Calu3 (cell line): ENCODE measurements around the gene EPHB2. TPM values are rescaled to one million over a fixed set of nuclear protein-coding genes. Genes with fewer than 3 reads are reported as not detected.

Experiments
- BruUV-seq: library from RNA; stranded (reverse); fragments of 400-500 nt; replicated peaks from 2 replicates; lab custom pipeline; 2021; lab: Mats Ljungman, UMichigan
- CTCF ChIA-PET: fragments of 300-600 bp; sonication (Branson Sonifier 250); formaldehyde crosslinking; loops from one replicate; lab custom pipeline; 2022; ENCODE audit warnings: antibody characterized with exemption; lab: Charles Lee
- DNase-seq: peaks from one replicate; pipeline ENCODE4 v3.0.0; 2022
- H3K27ac Mint-ChIP-seq: one replicate; pipeline ENCODE4 v1.8.0; 2022; ENCODE audit warnings: mixed read lengths; ENCODE audit not compliant: unreplicated experiment
- H3K27me3 Mint-ChIP-seq: one replicate; pipeline ENCODE4 v1.8.0; 2022; ENCODE audit warnings: mixed read lengths; ENCODE audit not compliant: unreplicated experiment
- H3K36me3 Mint-ChIP-seq: one replicate; pipeline ENCODE4 v1.8.0; 2022; ENCODE audit warnings: mild to moderate bottlenecking, moderate library complexity, mixed read lengths; ENCODE audit not compliant: insufficient read depth, unreplicated experiment
- H3K4me1 Mint-ChIP-seq: one replicate; pipeline ENCODE4 v1.8.0; 2022; ENCODE audit warnings: mild to moderate bottlenecking, low read depth, mixed read lengths; ENCODE audit not compliant: unreplicated experiment
- H3K4me3 Mint-ChIP-seq: one replicate; pipeline ENCODE4 v1.8.0; 2022; ENCODE audit warnings: mild to moderate bottlenecking, low read depth, moderate library complexity, mixed read lengths; ENCODE audit not compliant: unreplicated experiment
- H3K9me3 Mint-ChIP-seq: one replicate; pipeline ENCODE4 v1.8.0; 2022; ENCODE audit warnings: low read depth, mixed read lengths; ENCODE audit not compliant: unreplicated experiment
- CTCF ChIP-seq: fragments of 200-600 bp; IDR thresholded peaks from one replicate; pipeline ENCODE4 v1.8.0; 2022; ENCODE audit warnings: antibody characterized with exemption; ENCODE audit not compliant: unreplicated experiment
- intact Hi-C: fragments of 100-400 bp; cut with micrococcal nuclease; formaldehyde crosslinking; loops from one replicate; pipeline ENCODE4 v1.10.0; 2022; ENCODE audit not compliant: unreplicated experiment
- total RNA-seq: library from RNA; stranded (reverse); gene quantifications from 2 replicates; pipeline ENCODE4 v1.2.3, GENCODE V29; 2022

EPHB2 gene
- total RNA-seq, 1 experiment from 2014 or later = 19.3 TPM

DNA sequence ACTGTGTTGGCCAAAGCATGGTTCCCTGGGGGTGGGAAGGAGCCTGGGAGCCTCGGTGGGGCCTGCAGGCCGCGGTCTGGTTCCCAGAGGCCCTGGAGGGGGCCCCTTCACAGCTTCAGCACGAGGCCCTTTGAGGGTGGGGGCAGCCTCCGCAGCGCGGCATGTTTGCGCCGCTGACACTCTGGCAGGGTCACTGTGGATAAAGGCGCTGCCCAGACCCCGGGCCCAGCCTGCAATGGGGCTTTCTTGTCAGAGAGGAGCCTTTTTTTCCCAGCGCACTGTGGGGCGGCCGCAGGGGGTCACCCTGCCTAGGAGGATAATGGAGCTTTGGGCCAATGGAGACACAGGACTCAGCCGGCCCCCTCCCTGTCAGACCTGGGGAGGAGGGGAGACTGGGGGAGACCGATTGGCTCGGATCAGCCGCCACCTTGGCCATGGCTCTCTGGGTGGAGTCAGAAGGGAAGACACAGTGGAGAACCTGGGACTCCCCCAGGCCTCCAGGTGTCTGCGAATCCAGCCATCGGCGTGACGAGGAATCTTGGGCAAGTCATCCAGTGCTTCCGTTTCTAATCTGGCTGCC lies 26.0 kb downstream of the EPHB2 start:
- no peak for DNase-seq
- CTCF ChIA-PET = interaction anchor here (0.6 kb wide), 1 partner anchor 562 kb away, joined by 3 read pairs; no protein-coding TSS in a partner anchor
- intact Hi-C loops = no loop called here
- BruUV-seq = no TSS peak
- Mint-ChIP-seq H3K9me3 (no peaks in the 10 kb centered on the region), H3K4me3 (no peak overlapping the region), H3K36me3 (no peaks in the 10 kb centered on the region), H3K27me3 (no peaks in the 10 kb centered on the region), H3K4me1 (peaks cover 18% of the 10 kb centered on the region), H3K27ac (no peak overlapping the region)
- TF ChIP-seq CTCF = no peak

- H3K4me3 Mint-ChIP-seq = no peak overlapping the region
- peaks cover 18% of the 10 kb centered on the region for H3K4me1 Mint-ChIP-seq
- H3K9me3 Mint-ChIP-seq = no peaks in the 10 kb centered on the region
- no peaks in the 10 kb centered on the region for H3K36me3 Mint-ChIP-seq
- intact Hi-C loops = no loop called here
- no peaks in the 10 kb centered on the region for H3K27me3 Mint-ChIP-seq
- no TSS peak for BruUV-seq
- CTCF ChIA-PET = interaction anchor here (0.6 kb wide), 1 partner anchor 561 kb away, joined by 3 read pairs; no protein-coding TSS in a partner anchor
- no peak for TF ChIP-seq CTCF
- H3K27ac Mint-ChIP-seq = no peak overlapping the region
- DNase-seq = no peak
These were observed 26.9 kb downstream of the EPHB2 start for GRCh38 chr1:22737374-22738068.

DNA sequence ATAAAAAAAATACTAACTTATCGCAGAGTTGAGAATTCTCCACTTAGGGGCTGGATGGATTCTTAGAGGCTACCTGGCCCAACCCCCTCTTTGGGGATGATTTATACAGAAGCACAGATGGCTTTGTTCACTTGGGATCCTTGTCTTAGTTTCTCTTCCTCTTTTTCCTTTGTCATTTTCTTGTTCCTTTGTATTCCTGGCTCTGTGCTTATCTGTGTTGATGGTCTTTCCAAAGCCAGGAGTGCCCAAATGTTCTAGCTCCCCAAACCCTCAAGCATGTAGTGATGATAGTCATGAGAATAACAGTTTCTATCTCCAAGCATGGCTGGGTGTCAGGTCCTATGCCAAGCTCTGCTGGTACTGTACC lies 27.4 kb downstream of the EPHB2 start:
- H3K36me3 Mint-ChIP-seq = no peaks in the 10 kb centered on the region
- peaks cover 18% of the 10 kb centered on the region for H3K4me1 Mint-ChIP-seq
- no TSS peak for BruUV-seq
- CTCF ChIA-PET = no interaction called here
- H3K4me3 Mint-ChIP-seq = no peak overlapping the region
- no peak for TF ChIP-seq CTCF
- no peak for DNase-seq
- H3K27me3 Mint-ChIP-seq = no peaks in the 10 kb centered on the region
- H3K9me3 Mint-ChIP-seq = no peaks in the 10 kb centered on the region
- no peak overlapping the region for H3K27ac Mint-ChIP-seq
- intact Hi-C loops = no loop called here

DNA sequence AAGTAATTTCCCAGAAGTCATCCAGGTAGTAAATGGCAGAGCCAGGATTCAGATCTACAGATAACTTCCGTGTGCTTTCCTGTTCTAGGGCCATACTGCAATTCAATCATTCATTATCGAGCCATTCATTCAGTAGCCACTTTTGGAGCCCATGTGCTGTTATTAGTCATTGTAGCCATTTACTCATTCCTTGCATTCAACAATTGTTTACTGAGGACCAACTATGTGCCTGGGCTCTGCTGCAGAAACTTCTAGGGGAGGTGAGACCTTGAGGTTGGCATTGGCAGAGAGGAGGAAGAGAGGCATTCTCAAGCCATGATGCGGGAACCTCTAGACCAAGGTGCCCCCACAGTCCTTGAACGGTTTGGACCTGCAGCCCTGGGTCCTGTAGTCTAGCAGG lies 27.9 kb downstream of the EPHB2 start:
- no peaks in the 10 kb centered on the region for H3K36me3 Mint-ChIP-seq
- no TSS peak for BruUV-seq
- H3K27ac Mint-ChIP-seq = no peak overlapping the region
- H3K27me3 Mint-ChIP-seq = no peaks in the 10 kb centered on the region
- DNase-seq = no peak
- peaks cover 18% of the 10 kb centered on the region for H3K4me1 Mint-ChIP-seq
- CTCF ChIA-PET = no interaction called here
- H3K4me3 Mint-ChIP-seq = no peak overlapping the region
- no peak for TF ChIP-seq CTCF
- intact Hi-C loops = no loop called here
- no peaks in the 10 kb centered on the region for H3K9me3 Mint-ChIP-seq
